Measurements from ENCODE around the gene MYL12B.

Gene MYL12B

GRCh38 chr18:3235846-3236245 lies 26.1 kb upstream of the MYL12B start:
- no peak for DNase-seq (ENCODE audit: low spot score)

DNA sequence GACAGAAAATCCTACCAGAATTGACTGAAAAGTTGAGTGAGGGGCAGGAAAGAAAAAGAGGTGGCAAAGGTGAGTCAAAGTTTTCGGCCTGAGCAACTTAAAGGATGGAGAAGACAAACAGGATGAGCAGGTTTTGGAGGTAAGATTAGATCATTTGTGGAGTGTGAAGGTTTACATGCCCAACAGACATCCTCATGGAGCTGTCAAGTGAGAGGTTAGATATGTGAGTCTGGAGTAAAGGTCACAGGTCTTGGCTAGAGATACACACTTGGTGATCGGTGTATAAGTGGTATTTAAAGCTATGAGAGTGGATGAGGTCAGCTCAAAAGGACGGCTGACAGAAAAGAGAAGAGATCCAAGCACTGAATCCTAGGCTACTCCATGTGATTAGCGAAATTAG lies 25.5 kb upstream of the MYL12B start:
- no peak for DNase-seq (ENCODE audit: low spot score)

DNA sequence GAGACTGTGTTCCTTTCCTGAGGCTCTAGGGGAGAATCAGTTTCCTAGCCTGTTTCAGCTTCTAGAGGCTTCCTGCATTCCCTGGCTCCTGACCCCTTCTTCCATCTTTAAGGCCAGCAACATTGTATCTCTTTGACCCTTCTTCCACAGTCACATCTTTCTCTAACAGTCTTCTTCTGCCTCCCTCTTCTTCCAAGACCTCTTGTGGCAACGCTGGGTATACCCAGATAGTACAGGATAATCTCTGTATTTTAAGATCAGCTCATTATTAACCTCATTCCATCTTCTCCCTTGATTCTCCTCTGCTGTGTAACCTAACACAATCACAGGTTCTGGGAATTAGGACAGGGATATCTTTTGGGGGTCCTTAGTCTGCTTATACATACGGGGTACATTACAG lies 23.2 kb upstream of the MYL12B start:
- DNase-seq (ENCODE audit: low spot score) = no peak

- no peak for DNase-seq (ENCODE audit: low spot score)
Measured at GRCh38 chr18:3245185-3245564, 16.8 kb upstream of the MYL12B start.

DNA sequence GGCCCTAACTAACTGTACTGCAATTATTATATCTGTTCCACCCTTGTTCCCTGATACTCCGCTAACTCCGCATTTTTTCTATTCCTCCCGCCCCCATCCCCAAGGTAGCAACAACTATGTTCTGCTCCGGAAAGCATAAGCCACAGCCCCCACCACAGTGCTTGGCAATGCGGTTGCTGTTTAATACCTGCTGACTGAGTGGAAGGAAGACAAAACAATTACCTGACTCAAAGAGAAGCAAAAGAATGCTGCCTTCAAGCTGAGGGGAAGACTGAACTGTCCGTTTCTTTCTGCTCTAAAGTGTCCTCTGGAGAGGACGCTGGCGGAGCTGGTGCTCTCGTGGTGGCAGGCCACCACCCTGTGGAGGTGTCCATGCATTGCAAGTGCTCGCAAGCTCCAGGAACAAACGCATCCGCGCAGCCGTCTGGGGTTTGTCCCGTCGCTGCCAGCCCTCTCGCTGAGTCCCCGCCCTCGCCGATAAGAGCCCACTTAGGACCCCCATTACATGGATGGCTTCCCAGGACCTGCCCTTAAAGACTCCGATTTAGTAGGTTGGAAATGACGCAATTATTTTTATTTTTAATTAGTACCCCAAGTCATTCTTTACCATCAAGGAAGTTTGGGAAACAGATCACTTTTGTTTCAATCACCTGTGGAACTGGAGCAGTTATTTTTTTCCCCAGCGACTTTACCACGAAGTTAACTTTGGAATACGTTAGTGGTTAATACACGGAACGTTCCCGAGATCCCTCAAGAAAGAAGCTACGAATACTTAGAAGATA lies 15.9 kb upstream of the MYL12B start:
- DNase-seq (ENCODE audit: low spot score) = peak; percentile 89

- peak; percentile 69 for DNase-seq (ENCODE audit: low spot score)
Measured at GRCh38 chr18:3246635-3247239, 15.2 kb upstream of the MYL12B start.

DNA sequence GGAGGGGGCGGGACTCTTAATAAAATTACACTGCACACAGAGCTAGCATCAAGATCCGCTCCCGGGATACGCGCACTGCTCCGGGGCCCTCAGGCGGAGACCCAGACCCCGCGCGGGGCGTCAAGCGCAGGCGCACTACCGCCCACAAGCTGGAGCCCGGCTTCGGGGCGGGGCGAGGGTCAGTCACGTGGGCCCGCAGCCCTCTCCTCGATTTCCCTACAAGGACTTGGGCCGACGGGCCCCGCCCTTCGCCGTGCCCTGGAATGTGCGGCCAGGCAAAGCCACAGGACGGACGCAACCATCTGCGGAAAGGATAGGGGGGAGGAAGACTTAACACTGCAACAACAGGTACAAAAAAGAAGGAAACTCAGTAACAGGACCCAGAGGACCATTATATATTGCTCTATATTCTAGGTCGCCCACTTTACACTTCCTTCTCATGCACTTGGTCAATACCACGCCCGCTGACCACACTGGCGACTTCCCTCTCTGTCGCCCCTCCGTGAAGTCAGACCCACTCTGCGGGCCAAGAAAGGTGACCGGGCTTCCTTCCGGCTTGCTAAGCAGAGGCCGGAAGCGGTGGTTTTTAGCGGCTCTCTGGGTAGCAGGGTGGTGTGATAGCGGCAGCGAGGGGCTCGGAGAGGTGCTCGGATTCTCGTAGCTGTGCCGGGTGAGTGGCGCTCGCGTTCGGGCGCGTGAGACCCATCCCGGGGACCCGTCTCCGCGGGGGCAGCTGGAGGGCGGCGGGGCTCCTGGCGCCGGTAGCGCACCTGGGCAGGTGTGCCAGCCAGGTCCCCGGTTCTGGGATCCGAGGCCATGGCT lies 14.5 kb upstream of the MYL12B start, which contains the start of gene MYL12A:
Gene MYL12A (plus strand): TSS at position 562 of the 822 bp plus-strand sequence. CDS start 5,447 bp downstream, outside the sequence.
- peak; percentile 98 for DNase-seq (ENCODE audit: low spot score)

DNA sequence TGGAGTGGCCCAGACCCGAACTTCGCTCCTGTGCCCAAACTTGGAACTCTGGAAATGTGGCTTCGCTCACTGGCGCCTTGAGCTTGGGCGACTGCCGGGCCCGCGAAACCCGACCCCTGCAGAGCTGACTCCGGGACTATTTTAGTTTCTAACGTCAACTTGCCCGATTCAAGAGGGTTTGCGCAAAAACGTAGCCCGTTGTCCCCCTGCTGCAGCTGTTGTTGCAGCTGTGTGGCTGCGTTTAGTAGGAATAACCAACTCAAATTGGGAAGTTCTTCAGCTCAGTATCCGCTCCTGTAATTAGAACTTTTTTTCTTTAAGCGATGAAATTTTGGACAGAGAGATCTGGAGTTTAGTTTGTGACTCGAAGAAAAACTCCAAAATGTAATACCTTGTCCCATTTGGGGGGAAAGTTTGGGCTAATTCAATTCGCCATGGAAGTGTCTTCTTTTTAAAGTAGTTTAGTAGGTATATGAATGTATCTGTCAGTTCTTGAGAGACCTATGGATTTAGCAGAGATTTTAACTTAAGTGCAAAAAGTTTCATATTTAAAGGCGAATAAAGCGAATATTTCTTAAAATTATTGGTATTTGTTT lies 13.8 kb upstream of the MYL12B start:
- peak; percentile 77 for DNase-seq (ENCODE audit: low spot score)

DNA sequence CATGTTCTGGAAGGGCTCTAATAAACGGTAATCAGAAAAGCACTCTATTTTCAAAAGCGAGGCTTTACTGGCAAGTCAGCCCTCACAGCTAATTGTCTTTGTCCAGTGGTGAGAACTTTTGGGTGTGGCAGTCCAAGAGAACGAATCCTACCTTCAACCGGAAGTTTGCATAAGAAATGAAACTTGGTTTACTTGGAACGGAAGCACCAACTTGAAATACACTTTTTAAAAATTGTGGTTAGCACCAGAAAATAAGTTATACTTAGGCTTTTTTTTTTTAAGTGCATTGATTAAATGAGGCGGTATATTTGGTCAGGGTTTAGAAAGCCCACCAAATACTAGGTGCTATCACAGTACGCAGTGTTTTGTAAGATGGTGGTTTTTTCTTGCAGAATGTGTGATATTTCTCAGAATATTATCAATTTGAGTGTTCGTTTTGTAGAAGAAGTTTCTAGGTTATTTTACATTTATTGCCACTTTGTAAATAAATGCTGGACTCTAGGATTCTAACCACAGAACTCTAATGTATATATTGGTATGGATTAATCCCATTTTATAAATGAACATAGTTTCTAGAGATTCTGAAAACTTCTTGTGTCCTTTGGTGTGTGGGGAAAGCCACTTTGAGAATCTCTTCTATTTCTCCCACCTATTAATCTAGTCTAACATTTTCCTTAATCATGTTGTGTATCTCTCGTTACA lies 13.1 kb upstream of the MYL12B start:
- DNase-seq (ENCODE audit: low spot score) = no peak

- DNase-seq (ENCODE audit: low spot score) = no peak
Measured at GRCh38 chr18:3250237-3251107, 11.5 kb upstream of the MYL12B start.

DNA sequence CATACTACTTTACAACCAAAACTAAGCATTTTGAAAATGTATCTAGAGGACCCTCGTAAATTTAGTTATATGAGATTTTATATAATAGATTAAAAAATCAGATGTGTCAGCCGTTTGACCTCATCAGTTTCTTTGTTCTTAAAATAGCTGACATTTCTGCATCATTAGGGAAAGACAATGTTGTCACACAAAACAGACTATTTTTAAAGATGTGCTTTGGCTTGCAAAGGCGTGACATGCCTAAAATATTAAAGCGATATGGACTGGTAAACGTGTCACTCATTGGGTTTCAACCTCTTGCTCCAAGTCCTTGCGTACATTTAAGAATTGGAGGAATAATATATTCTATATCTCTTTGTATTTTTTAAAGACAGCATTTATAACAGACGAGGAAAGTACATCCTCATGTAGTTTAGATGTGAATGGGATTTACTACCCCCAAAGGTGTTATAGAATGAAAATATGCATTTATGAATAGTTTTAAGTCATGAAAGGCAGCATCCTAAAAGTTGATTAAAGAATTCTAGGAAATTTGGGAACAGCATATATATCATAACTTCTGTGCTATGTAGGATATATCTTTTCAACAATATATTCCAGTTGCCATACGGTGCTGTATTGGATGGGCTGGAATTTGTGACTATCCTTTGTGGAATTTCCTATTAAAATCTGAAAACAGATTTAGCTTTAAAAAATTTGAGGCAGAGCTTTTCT lies 10.5 kb upstream of the MYL12B start:
- no peak for DNase-seq (ENCODE audit: low spot score)

- no peak for DNase-seq (ENCODE audit: low spot score)
Measured at GRCh38 chr18:3251963-3252277, 10.0 kb upstream of the MYL12B start.

- DNase-seq (ENCODE audit: low spot score) = no peak
Measured at GRCh38 chr18:3252843-3253242, 9.1 kb upstream of the MYL12B start.

- no peak for DNase-seq (ENCODE audit: low spot score)
Measured at GRCh38 chr18:3254725-3255124, 7.2 kb upstream of the MYL12B start.

DNA sequence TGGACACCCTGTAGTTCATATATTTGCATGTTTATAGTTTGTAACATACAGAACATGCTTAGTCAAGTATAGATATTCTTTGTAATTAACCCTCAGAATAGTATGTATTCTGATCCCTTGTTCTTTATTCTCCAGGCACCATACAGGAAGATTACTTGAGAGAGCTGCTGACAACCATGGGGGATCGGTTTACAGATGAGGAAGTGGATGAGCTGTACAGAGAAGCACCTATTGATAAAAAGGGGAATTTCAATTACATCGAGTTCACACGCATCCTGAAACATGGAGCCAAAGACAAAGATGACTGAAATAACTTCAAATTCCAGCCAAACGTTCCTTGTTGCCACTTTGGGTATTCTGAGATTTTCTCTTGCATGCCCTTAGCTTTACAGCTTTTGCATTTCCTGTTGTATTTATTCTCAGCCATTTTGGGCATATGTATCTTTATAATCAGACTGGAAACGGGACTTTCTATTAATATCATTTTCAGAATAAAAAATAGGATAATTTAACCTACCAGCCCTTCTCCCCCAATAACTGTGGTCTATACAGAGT lies 6.2 kb upstream of the MYL12B start:
- DNase-seq (ENCODE audit: low spot score) = no peak

- DNase-seq (ENCODE audit: low spot score) = no peak
Measured at GRCh38 chr18:3256693-3257626, 5.0 kb upstream of the MYL12B start.

- no peak for DNase-seq (ENCODE audit: low spot score)
Measured at GRCh38 chr18:3257627-3258120, 4.3 kb upstream of the MYL12B start.

DNA sequence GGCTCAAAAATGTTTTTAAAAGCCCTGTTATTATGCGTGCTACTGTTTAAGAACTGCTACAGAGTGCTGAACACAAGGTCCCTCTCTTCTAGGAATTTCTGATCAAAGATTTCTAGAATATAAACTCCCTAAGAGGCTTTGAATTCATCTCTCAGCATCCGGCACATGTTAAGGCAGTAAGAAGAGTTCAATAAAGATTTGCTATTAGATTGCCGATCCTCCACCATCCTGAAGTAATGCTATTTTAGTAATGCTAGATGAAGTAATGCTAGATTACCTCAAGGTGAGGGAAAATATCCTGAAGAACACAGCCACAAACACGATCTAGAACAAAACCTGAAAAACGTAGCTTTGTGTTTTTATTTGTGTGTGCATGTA lies 949 bp upstream of the MYL12B start:
- no peak for DNase-seq (ENCODE audit: low spot score)

Measured in left forelimb (tissue), 1 donor.